CD4-positive, alpha-beta T cell treated with Interleukin-17A for 1 hour (primary cell): ENCODE data around the gene ST8SIA6.
"Not testable (repeated sequence)": the region's sequence is repeated elsewhere in the genome, so short reads cannot be mapped to it uniquely, and the experiment has no call there.

Experiments
- DNase-seq: peaks from one replicate; pipeline ENCODE4 v3.0.0-alpha.2; 2020

ST8SIA6 gene

GRCh38 chr10:17456032-17456548 lies 1.7 kb upstream of the ST8SIA6 start:
- no peak for DNase-seq

DNA sequence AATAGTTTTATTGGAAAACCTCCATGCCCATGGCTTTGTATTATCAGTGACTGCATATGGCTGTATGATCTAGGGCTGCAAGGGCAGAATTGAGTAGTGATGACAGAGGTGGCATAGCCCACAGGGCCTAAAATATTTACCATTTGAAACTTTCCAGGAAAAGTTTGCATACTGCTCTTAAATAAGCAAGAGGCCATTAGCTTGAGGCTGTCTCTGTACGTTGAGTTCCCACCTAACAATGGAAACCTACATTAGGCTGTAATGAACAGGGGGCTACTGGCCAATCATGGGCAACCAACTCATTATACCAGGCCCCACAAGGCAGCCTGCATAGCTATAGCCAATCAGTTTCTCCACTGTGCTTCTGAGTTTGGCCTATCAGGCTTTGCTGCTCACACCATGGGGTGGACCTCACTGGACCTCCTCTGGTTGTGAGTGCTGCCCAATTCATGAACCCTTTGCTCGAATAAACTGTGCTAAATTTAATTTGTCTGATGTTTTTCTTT lies 673 bp upstream of the ST8SIA6 start:
- no peak for DNase-seq

GRCh38 chr10:17453373-17454091 lies 863 bp downstream of the ST8SIA6 start:
- peak; percentile 33 for DNase-seq

DNA sequence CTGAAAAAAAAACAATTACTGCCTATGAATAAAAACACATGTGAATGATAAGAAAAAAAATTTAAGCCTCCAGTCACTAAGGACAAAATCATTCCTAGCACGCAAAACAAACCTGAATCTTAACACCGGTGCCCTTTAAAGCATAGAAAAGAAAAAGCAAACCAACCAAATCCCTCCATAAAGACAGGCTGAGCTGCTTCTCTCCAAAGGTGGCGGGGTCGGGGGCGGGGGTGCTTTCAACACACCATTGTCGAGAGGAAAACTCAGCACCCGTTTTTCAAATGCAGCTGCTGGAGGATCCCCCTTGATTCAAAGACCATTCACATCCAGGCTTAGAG lies 1.4 kb downstream of the ST8SIA6 start:
- no peak for DNase-seq

DNA sequence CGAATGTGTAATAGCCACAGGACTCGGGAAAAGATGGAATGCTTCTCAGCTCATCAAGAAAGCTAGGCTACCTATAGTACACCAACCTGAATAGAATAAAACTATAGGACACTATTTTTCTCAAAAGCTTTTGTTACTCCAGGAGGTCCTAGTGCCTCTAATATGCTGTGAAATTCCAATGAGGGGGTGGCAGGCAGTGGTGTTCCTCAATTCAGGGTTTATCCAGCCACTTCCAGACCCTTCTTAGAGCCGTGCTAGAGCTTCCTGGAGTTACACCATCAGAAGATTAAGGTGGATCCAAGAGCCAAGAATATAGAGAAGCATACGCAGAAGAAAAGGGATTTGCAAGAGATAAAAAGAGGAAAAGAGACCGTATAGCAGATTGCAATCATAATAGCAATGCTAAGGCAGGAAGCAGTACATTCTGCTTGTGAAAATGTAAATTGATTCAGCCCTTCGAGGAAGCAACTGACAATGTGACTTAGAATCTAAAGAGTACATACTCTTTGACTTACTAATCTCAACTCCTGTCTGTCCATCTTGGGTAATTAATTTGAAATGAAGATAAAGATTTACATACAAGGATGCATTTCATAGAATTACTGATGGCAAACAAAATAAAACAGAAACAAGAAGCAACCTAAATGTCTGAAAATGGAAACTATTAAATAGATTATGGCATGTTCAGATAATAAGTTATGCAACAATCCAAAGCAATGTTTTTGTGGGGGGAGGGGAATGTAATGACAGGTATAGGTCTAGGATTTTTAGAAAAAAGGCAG lies 2.1 kb downstream of the ST8SIA6 start:
- DNase-seq = no peak

- no peak for DNase-seq
Observed at GRCh38 chr10:17450024-17450423, 4.4 kb downstream of the ST8SIA6 start.

DNA sequence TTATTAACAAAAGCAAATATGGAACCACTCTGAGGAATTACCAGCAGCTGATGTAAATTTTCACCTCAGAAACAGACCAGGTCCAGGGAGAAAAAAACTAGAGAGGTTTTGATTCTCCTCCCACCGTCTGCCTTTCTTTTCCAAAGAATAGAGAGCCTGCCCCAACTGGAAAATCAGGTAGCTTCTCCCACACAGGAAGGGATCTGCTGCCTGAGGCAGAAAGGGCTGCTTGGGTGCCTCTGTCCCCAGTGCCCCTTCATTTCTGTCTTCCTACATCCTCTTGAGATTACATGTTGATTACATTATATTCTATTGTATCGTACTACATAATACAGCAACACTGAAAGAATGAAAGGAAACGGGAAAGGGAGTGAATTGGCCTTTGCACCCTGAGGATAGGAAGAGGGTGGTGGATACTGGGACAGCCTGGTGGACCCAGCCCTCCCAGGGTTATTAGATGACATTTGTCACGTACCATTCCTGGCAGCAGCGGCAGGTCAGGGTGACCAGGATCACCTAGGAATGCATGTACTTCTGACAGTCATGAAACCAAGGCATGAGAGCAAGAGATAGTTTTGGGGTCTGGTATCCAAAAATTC lies 8.9 kb downstream of the ST8SIA6 start:
- DNase-seq = no peak

DNA sequence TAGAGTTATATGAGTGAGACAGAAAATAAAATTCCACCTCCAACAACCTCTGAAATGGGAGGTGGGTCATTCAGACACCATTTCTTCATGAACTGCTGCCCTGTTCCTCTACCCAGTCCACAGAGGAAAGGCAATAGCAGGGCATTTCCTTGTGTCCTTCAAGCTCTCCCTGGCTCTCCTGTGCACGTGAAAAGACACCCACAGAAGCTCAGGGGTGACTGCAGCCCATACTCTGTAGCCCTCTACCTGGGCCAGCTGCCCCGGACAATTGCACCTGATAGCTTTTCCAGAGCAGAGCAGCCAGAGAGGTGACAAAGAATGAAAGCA lies 10.0 kb downstream of the ST8SIA6 start:
- DNase-seq = no peak

- peak; percentile 51 for DNase-seq
Observed at GRCh38 chr10:17443707-17444387, 10.5 kb downstream of the ST8SIA6 start.

DNA sequence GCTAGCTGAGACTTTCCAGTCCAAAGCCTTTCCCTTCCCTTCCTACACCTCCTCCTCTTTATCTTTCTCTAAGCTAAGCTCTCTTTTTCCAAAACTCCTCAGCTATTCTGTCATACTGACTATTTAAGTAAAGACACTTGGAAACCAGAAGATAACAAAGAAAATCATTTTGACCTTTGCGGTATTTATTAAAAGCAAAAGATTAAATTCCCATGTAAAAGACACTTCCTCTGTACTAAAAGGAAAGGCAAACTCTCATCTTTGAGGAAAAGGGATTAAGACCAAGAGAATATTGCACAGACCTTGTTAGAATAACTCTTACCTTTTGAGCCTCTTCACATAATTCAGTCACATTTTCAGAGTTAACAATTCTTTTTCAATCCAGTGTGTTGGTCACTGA lies 15.8 kb downstream of the ST8SIA6 start:
- no peak for DNase-seq

DNA sequence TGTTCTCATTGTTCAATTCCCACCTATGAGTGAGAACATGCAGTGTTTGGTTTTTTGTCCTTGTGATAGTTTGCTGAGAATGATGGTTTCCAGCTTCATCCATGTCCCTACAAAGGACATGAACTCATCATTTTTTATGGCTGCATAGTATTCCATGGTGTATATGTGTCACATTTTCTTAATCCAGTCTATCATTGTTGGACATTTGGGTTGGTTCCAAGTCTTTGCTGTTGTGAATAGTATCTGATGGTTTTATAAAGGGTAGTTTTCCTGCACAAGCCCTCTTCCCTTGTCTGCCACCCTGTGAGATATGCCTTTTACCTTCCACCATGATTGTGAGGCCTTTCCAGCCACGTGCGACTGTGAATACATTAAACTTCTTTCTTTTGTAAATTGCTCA lies 17.8 kb downstream of the ST8SIA6 start:
- DNase-seq = not testable (repeated sequence)

GRCh38 chr10:17435953-17436352 lies 18.4 kb downstream of the ST8SIA6 start:
- no peak for DNase-seq

DNA sequence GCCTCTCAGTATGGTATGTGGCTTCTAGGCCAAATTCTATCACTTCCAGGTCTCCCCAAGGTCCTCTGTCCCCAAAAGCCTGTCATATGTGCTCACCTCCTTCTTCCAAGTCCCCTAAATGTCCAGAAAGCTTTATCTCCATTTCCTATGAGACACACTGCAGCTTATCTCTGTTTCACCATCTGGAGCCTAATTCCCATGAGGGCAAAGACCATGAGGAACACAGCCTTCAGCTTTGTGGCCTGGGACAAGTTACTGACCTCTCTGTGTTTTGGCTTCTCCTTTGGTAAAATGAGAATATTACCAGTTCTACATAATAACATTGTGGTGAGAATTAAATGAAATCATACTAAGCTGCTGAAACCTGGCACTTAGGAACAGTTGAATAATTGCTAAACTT lies 19.2 kb downstream of the ST8SIA6 start:
- DNase-seq = no peak

- no peak for DNase-seq
Observed at GRCh38 chr10:17432723-17433122, 21.7 kb downstream of the ST8SIA6 start.

DNA sequence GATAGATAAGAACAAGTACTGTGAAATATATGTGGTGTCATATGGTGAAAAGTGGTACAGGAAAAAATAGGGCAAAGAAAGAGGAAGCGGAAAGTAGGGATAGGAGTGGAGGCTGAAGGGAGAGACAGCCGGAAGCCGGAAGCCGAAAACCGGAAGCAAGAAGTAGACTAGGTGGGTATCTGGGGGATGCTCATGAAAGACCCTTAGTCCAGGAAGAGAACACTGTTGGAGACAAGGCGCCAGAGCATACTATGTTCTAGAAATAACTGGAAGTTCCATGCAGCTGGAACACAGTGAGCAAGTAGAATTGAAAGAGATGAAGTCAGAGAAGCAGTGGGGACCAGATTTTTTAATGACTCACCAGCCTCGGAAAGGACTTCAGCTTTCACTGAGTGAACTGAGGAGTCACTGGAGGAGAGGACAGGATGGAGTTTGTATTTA lies 22.5 kb downstream of the ST8SIA6 start:
- no peak for DNase-seq

- DNase-seq = peak; percentile 74
Observed at GRCh38 chr10:17430647-17431355, 23.6 kb downstream of the ST8SIA6 start.

GRCh38 chr10:17429490-17429889 lies 24.9 kb downstream of the ST8SIA6 start:
- no peak for DNase-seq

DNA sequence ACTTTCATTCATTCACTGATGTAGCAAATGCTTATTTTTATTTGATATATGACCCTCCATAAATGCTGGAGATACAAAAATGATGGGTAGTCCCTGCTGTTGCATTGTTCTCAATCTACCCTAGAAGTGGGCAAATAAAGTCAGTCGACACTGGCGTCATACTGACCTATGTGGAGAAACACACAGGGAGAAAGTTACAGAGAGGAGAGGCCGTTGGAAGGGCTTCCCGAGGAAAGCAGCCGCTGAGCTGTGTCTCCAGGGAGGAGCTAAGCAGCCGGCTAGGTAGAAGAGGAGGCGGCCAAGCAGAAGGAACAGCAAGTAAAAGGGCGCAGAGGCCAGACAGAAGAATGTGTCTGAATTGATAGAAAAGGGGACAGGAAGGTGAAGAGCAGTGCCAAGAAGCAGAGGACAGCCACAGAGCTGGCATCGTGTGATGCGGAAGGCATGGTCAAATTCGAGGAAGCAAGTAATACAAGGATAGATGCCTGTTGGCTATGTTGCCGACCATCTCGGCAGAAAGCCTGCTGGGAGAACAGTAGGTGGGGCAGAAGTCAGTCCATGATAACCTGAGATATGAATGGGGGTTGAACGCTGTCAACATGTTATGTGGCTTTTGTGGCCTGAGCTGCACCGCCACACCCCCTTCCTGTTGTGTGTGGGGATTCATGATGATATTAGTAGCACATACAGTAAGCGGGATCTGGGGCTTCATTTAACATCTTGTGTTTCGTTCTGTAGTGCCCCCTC lies 25.9 kb downstream of the ST8SIA6 start:
- DNase-seq = peak; percentile 82

DNA sequence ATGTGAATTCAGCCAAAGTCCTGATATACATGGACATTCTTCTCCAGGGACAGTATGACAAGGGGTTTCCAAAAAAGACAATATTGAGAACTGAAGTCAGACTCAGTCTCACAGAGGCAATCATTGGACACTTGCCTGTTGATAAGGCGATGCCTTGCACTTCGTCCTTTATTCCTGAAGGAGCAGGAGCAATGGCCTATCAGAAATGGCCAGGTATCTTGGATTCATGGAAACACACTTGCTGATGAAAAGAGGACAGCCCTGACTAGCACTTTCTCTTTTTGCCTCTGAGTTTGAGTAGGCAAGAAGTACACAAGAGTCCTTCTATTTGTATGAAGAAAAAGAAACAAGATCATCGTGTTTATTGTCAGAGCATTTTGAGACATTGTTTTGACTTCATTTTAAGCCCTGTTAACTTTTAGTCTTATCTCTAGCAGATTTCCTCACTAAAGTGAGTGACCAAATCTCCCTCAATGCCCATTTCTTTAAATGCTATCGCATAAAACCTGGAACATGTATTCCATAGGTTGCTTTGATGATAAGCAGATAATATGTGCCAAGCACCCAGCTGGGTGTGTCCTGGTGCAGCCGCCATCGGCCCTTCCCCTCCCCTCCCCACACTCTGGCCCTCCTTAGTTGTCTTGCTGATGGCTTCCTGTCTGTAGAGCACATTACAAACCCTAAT lies 26.6 kb downstream of the ST8SIA6 start:
- peak; percentile 23 for DNase-seq

DNA sequence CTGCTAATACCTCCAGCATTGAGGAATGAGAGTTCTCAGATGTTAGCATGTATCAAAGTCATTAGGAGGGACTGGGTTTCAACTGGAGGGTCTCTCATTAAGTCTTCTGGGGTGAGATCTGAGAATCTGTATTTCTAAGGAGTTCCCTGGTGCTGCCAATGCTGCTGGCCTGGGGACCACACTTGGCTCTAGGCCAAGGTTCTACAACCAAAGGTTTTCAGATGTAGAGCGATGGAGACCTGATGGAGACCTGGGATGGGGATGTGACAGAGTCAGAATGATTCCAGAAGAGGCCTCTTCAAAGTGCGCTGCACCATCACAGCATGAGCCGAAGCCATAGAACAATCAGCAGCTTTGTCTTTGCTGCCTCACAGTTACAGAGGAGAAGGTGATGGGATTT lies 27.2 kb downstream of the ST8SIA6 start:
- no peak for DNase-seq

DNA sequence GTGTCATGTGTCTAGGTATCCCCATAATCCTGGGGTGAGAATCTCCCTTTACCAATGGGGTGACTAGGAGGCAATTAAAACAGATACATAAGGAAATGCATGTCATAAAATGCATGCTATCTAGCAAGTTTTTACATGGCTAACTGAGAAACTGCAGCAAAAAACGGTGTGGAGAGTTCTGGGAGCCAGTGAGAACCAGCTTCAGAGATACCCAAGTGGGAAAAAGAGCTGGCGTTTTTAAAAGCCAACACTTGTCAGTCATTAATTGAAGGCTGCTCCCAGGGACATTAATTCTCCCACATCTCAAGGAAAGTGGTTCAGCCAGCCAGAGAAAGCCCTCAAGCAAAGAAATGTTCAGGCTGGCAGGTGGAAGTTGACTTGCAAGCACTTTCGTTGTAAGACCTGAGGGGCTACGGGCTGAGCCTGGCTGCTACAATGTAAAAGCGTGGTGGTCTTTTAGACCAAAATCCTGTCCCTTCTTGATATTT lies 28.1 kb downstream of the ST8SIA6 start:
- no peak for DNase-seq
